HepG2 (cell line): ENCODE data around the gene CORT. TPM values are rescaled to one million over a fixed set of nuclear protein-coding genes. Genes with fewer than 3 reads are reported as not detected.

Experiments used
- CREB1 ChIP-seq, 2 experiments: fragments of 450-650 bp in 1 of 2; IDR thresholded peaks; 2 replicates each; pipeline ENCODE4 v1.6.1; 2016 to 2017; ENCODE audit warnings: control low read depth in 1 of 2, mild to moderate bottlenecking in 1 of 2, missing compliant biosample characterization in 1 of 2, missing genetic modification characterization in 1 of 2
- EP300 ChIP-seq, 3 experiments: sonication (generic) in 1 of 3; formaldehyde crosslinking in 1 of 3; IDR thresholded peaks; 2 replicates each; pipeline versions ENCODE4 v1.5.1 to v1.6.1; 2011 to 2020; ENCODE audit warnings: low read depth in 2 of 3, low read length in 2 of 3, borderline replicate concordance in 1 of 3, improper control_type of control experiment in 1 of 3, mild to moderate bottlenecking in 1 of 3, missing genetic modification reagents in 1 of 3, moderate library complexity in 1 of 3
- FOXA3 ChIP-seq: IDR thresholded peaks from 2 replicates; pipeline ENCODE4 v1.6.1; 2016; ENCODE audit warnings: missing genetic modification reagents, missing compliant biosample characterization
- GFI1 ChIP-seq: sonication (generic); formaldehyde crosslinking; IDR thresholded peaks from 2 replicates; pipeline ENCODE4 v1.5.0; 2020; ENCODE audit warnings: missing genetic modification reagents, mild to moderate bottlenecking, borderline replicate concordance
- HHEX ChIP-seq: IDR thresholded peaks from 2 replicates; pipeline ENCODE4 v1.6.1; 2016; ENCODE audit warnings: control low read depth
- KDM5B ChIP-seq: sonication (generic); formaldehyde crosslinking; IDR thresholded peaks from 2 replicates; pipeline ENCODE4 v1.4.0; 2020; ENCODE audit warnings: missing genetic modification reagents, mild to moderate bottlenecking, borderline replicate concordance
- MYPOP ChIP-seq: sonication (generic); formaldehyde crosslinking; IDR thresholded peaks from 2 replicates; pipeline ENCODE4 v1.8.1; 2023; ENCODE audit warnings: mild to moderate bottlenecking, moderate library complexity, missing genetic modification reagents
- SALL1 ChIP-seq: sonication (generic); formaldehyde crosslinking; IDR thresholded peaks from 2 replicates; pipeline ENCODE4 v1.8.0; 2022; ENCODE audit warnings: mild to moderate bottlenecking, missing genetic modification reagents
- TBX3 ChIP-seq: fragments of 450-650 bp; IDR thresholded peaks from 2 replicates; pipeline ENCODE4 v1.6.1; 2017; ENCODE audit warnings: antibody characterized with exemption, mild to moderate bottlenecking, inconsistent platforms, borderline replicate concordance
- ZNF362 ChIP-seq: sonication (generic); formaldehyde crosslinking; IDR thresholded peaks from 2 replicates; pipeline ENCODE4 v1.4.0; 2020; ENCODE audit warnings: missing genetic modification reagents, mild to moderate bottlenecking, borderline replicate concordance
- ZNF513 ChIP-seq: sonication (generic); formaldehyde crosslinking; conservative IDR thresholded peaks from 2 replicates; pipeline ENCODE4 v1.5.0; 2020; ENCODE audit warnings: missing genetic modification reagents
- ZNF609 ChIP-seq: sonication (generic); formaldehyde crosslinking; IDR thresholded peaks from 2 replicates; pipeline ENCODE4 v1.4.0; 2020; ENCODE audit warnings: mild to moderate bottlenecking, missing genetic modification reagents, borderline replicate concordance
- ZNF782 ChIP-seq: sonication (generic); formaldehyde crosslinking; IDR thresholded peaks from 2 replicates; pipeline ENCODE4 v1.4.0; 2020; ENCODE audit warnings: missing genetic modification reagents, mild to moderate bottlenecking, borderline replicate concordance
- ZNF850 ChIP-seq: sonication (generic); formaldehyde crosslinking; conservative IDR thresholded peaks from 2 replicates; pipeline ENCODE4 v1.9.0; 2021; ENCODE audit warnings: mild to moderate bottlenecking, missing genetic modification reagents
- polyA plus RNA-seq, 8 experiments: library from polyadenylated mRNA; depleted of rRNA in 3 of 8; stranded (reverse) in 7 of 8; unstranded in 1 of 8; fragments of >200 nt; fragmentation: Illumina TruSeq in 4 of 8; extraction: Trizol in 4 of 8; gene quantifications; 2 replicates each; pipeline versions ENCODE4 v1.2.1 to v1.2.3, GENCODE V29; 2011 to 2016; ENCODE audit warnings: low read depth in 4 of 8, missing spikeins in 1 of 8, mixed read lengths in 1 of 8; ENCODE audit not compliant: insufficient read depth in 1 of 8
- total RNA-seq, 5 experiments: library from RNA; depleted of rRNA; stranded (reverse); fragments of >200 nt; fragmentation: Illumina TruSeq; extraction: Trizol; gene quantifications; 2 replicates each; pipeline ENCODE4 v1.2.3, GENCODE V29; 2016; ENCODE audit warnings: low read depth in 1 of 5

CORT gene
- total and polyA plus RNA-seq, 2 of the 13 experiments (the other 11 are each of a cell fraction or from before 2014, with no cell fraction given), result 0.11 to 0.62 TPM

- TF ChIP-seq ZNF609 (CRISPR knock-in tag) (peak; percentile 95), CREB1 (IDR thresholded peaks at IDR 0.05) (no peak), CREB1 (CRISPR knock-in tag; IDR thresholded peaks at IDR 0.05) (peak; percentile 34), EP300 (IDR thresholded peaks at IDR 0.05; ENCODE audit: low read depth in 2 of 2, low read length in 2 of 2) (0 out of 4 replicates have a peak, but pooled peaks of 1 of the 2 experiments have one; percentile 6), EP300 (CRISPR knock-in tag; IDR thresholded peaks at IDR 0.05; ENCODE audit: borderline replicate concordance) (no peak), FOXA3 (CRISPR knock-in tag) (peak; percentile 78), TBX3 (peak; percentile 60; the same call in 1 of the 2 replicates), ZNF362 (CRISPR knock-in tag) (no peak), ZNF782 (CRISPR knock-in tag) (no peak), SALL1 (CRISPR knock-in tag) (peak; percentile 41; the same call in 1 of the 2 replicates), KDM5B (CRISPR knock-in tag) (no peak), MYPOP (CRISPR knock-in tag) (no peak), HHEX (CRISPR knock-in tag) (peak; percentile 96), ZNF850 (CRISPR knock-in tag) (no peak), ZNF513 (CRISPR knock-in tag) (no peak), GFI1 (CRISPR knock-in tag) (peak; percentile 99)
Measured at GRCh38 chr1:10489291-10490055, 39.6 kb downstream of the CORT start (continued).
